Epidermal melanocyte (primary cell): ENCODE data around the gene ZDHHC19.
"Not testable (repeated sequence)": the region's sequence is repeated elsewhere in the genome, so short reads cannot be mapped to it uniquely, and the experiment has no call there.

ENCODE experiments used
- DNase-seq: peaks from one replicate; pipeline ENCODE4 v3.0.0; 2011; ENCODE audit warnings: low spot score; ENCODE audit not compliant: insufficient read length

The ZDHHC19 gene

GRCh38 chr3:196179380-196180308 lies 31.6 kb downstream of the ZDHHC19 start:
- DNase-seq: no peak

GRCh38 chr3:196178993-196179379 lies 32.2 kb downstream of the ZDHHC19 start:
- DNase-seq: no peak

GRCh38 chr3:196177967-196178366 lies 33.2 kb downstream of the ZDHHC19 start:
- no peak for DNase-seq

GRCh38 chr3:196177567-196177966 lies 33.6 kb downstream of the ZDHHC19 start:
- DNase-seq: no peak

GRCh38 chr3:196175722-196176121 lies 35.5 kb downstream of the ZDHHC19 start:
- DNase-seq: no peak

GRCh38 chr3:196175116-196175625 lies 36.0 kb downstream of the ZDHHC19 start:
- no peak for DNase-seq

- no peak for DNase-seq
These were observed 36.5 kb downstream of the ZDHHC19 start for GRCh38 chr3:196174652-196175051.

- not testable (repeated sequence) for DNase-seq
These were observed 40.9 kb downstream of the ZDHHC19 start for GRCh38 chr3:196170296-196170695.

- DNase-seq: no peak
These were observed 41.4 kb downstream of the ZDHHC19 start for GRCh38 chr3:196169836-196170240.

GRCh38 chr3:196168808-196169391 lies 42.3 kb downstream of the ZDHHC19 start:
- no peak for DNase-seq

GRCh38 chr3:196166741-196167140 lies 44.5 kb downstream of the ZDHHC19 start:
- no peak for DNase-seq

- DNase-seq: no peak
These were observed 45.4 kb downstream of the ZDHHC19 start for GRCh38 chr3:196165850-196166249.

GRCh38 chr3:196165006-196165575 lies 46.1 kb downstream of the ZDHHC19 start:
- DNase-seq: not testable (repeated sequence)

GRCh38 chr3:196164576-196164975 lies 46.6 kb downstream of the ZDHHC19 start:
- no peak for DNase-seq

- no peak for DNase-seq
These were observed 47.3 kb downstream of the ZDHHC19 start for GRCh38 chr3:196163666-196164493.

GRCh38 chr3:196163212-196163611 lies 48.0 kb downstream of the ZDHHC19 start:
- DNase-seq: no peak

- no peak for DNase-seq
These were observed 48.5 kb downstream of the ZDHHC19 start for GRCh38 chr3:196162679-196163078.

- DNase-seq: no peak
These were observed 51.0 kb downstream of the ZDHHC19 start for GRCh38 chr3:196159952-196160804.

GRCh38 chr3:196159526-196159925 lies 51.7 kb downstream of the ZDHHC19 start:
- no peak for DNase-seq

GRCh38 chr3:196156160-196156559 lies 55.0 kb downstream of the ZDHHC19 start:
- DNase-seq: no peak
